ENCODE measurements around the gene PTPN14. TPM values are rescaled to one million over a fixed set of nuclear protein-coding genes. Genes with fewer than 3 reads are reported as not detected.

PTPN14 gene
- total RNA-seq, 1 experiment from 2014 or later = 76.4 TPM

DNA sequence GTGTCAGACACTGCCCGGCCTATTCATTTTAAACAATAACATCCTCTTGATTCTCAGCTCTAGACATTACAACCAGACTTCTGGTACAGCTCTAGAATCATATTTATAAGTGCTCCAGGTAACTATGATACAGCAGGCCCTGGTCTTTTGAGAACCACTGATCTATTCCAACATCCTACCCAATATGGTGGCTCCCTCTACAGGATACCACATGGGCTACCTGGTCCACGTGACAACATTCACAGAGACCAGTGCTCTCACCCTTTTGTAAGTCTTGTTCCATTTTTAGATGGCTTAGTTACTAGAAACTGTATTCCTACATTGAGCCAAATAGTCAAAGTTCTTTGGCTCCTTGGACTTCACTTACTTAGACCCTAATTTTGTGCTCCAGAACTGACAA, 102.9 kb downstream of the PTPN14 start:
- H3K79me2 ChIP-seq (ENCODE audit: insufficient read depth, low read length) = peaks cover 2% of the 10 kb centered on the region; the same call in 1 of the 2 replicates
- H3K27ac ChIP-seq (ENCODE audit: insufficient read length, low read depth, low read length) = peak overlapping the region; percentile 99
- no peak overlapping the region for H3T11ph ChIP-seq (ENCODE audit: low read length)

More for the DNA sequence above, 102.9 kb downstream of the PTPN14 start:
- Mint-ChIP-seq H3K36me3 (ENCODE audit: insufficient read depth in 1 of 3, low read depth in 3 of 3) (peaks cover 3 to 18% (median 5%) of the 10 kb centered on the region in 3 experiments; a peak in 6 of 7 replicates), H3K9me3 (peaks cover 0 to 3% of the 10 kb centered on the region in 2 experiments; a peak in 2 of 5 replicates), H3K4me1 (peaks cover 62 to 74% of the 10 kb centered on the region in 2 experiments), H3K27me3 (ENCODE audit: low read depth) (no peaks in the 10 kb centered on the region; the same call in 1 of the 2 replicates), H3K27ac (peak overlapping the region; percentile 94 to 98 (median 98)), H3K4me3 (peak overlapping the region in 1 of 2 experiments; percentile 3; a peak in 1 of 5 replicates)
- Histone ChIP-seq H4K20me1 (ENCODE audit: control insufficient read depth, insufficient read depth, insufficient read length) (no peaks in the 10 kb centered on the region), H4K8ac (replicated peaks; ENCODE audit: insufficient read length, low read depth, low read length) (no peak overlapping the region), H2BK15ac (ENCODE audit: low read depth, low read length) (no peak overlapping the region), H3K4ac (ENCODE audit: low read depth, low read length) (no peak overlapping the region), H2BK5ac (ENCODE audit: insufficient read length, low read length) (no peak overlapping the region), H3K23me2 (ENCODE audit: insufficient read length, low read depth, low read length, poor library complexity, severe bottlenecking) (no peaks in the 10 kb centered on the region), H3K23ac (ENCODE audit: insufficient read length, low read depth, low read length) (no peak overlapping the region), H2AK5ac (ENCODE audit: insufficient read length, low read length) (no peak overlapping the region), H2BK12ac (ENCODE audit: insufficient read length, low read depth, low read length) (peak overlapping the region; percentile 87), H3K56ac (ENCODE audit: insufficient read length, low read depth, low read length) (no peak overlapping the region), H4K5ac (ENCODE audit: insufficient read length, low read depth, low read length) (no peak overlapping the region), H3K9me3 (ENCODE audit: control insufficient read depth, low read depth, low read length) (no peaks in the 10 kb centered on the region), H3K27me3 (ENCODE audit: insufficient read depth, low read length) (no peaks in the 10 kb centered on the region), H3K14ac (ENCODE audit: insufficient read depth, low read length) (no peak overlapping the region), H2BK20ac (ENCODE audit: low read depth, low read length, poor library complexity, severe bottlenecking) (no peak overlapping the region), H3K9ac (ENCODE audit: extremely low read depth, insufficient read length, low read length) (no peak overlapping the region), H2BK120ac (ENCODE audit: low read depth, low read length, poor library complexity, severe bottlenecking) (peak overlapping the region; percentile 4), H3K79me1 (ENCODE audit: insufficient read depth, low read depth, low read length, poor library complexity, severe bottlenecking) (no peaks in the 10 kb centered on the region), H2AFZ (ENCODE audit: low read length) (no peak overlapping the region), H4K91ac (ENCODE audit: insufficient read length, low read depth, low read length) (no peak overlapping the region), H3K4me1 (ENCODE audit: insufficient read depth, low read length) (peaks cover 24% of the 10 kb centered on the region), H3K18ac (ENCODE audit: insufficient read length, low read depth, low read length) (no peak overlapping the region), H3K4me2 (ENCODE audit: insufficient read depth, insufficient read length, low read length) (no peak overlapping the region)
- WGBS (ENCODE audit: extremely low coverage, insufficient read length, low lambda C conversion rate) = no CpG with 5 or more reads among the region's 2 CpGs
- peak; percentile 35 for DNase-seq
- TF ChIP-seq, protein P1, sequence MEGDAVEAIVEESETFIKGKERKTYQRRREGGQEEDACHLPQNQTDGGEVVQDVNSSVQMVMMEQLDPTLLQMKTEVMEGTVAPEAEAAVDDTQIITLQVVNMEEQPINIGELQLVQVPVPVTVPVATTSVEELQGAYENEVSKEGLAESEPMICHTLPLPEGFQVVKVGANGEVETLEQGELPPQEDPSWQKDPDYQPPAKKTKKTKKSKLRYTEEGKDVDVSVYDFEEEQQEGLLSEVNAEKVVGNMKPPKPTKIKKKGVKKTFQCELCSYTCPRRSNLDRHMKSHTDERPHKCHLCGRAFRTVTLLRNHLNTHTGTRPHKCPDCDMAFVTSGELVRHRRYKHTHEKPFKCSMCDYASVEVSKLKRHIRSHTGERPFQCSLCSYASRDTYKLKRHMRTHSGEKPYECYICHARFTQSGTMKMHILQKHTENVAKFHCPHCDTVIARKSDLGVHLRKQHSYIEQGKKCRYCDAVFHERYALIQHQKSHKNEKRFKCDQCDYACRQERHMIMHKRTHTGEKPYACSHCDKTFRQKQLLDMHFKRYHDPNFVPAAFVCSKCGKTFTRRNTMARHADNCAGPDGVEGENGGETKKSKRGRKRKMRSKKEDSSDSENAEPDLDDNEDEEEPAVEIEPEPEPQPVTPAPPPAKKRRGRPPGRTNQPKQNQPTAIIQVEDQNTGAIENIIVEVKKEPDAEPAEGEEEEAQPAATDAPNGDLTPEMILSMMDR (conservative IDR thresholded peaks at IDR 0.05) = peak; percentile 43; the same call in 2 of the 3 replicates
